Omental fat pad (tissue), 4 donors: ENCODE measurements around the gene TECTB. TPM values are rescaled to one million over a fixed set of nuclear protein-coding genes. Genes with fewer than 3 reads are reported as not detected.

Source experiments
- ATAC-seq: fragments of 150-250 bp; one replicate; pipeline ENCODE4 v1.9.1; 2016; ENCODE audit warnings: mild to moderate bottlenecking, moderate library complexity; ENCODE audit not compliant: low FRiP score
- DNase-seq: peaks from one replicate; pipeline ENCODE4 v3.0.0-alpha.2; 2019; ENCODE audit warnings: low spot score
- total RNA-seq, 4 donors: library from RNA; depleted of rRNA; stranded (reverse); fragments of >200 nt; gene quantifications; one replicate each; pipeline ENCODE4 v1.1.0, GENCODE V29; 2016
- TF ChIP-seq, protein P1 (sequence below), 3 donors: fragments of 450-650 bp; IDR thresholded peaks; one replicate each; pipeline ENCODE4 v1.5.1; 2016 to 2017; ENCODE audit warnings: antibody characterized with exemption in 3 of 3, mild to moderate bottlenecking in 3 of 3, moderate library complexity in 2 of 3

The TECTB gene
- total RNA-seq, 4 donors from 2014 or later: not detected

GRCh38 chr10:112295853-112296830 lies 12.9 kb downstream of the TECTB start:
- TF ChIP-seq, protein P1, sequence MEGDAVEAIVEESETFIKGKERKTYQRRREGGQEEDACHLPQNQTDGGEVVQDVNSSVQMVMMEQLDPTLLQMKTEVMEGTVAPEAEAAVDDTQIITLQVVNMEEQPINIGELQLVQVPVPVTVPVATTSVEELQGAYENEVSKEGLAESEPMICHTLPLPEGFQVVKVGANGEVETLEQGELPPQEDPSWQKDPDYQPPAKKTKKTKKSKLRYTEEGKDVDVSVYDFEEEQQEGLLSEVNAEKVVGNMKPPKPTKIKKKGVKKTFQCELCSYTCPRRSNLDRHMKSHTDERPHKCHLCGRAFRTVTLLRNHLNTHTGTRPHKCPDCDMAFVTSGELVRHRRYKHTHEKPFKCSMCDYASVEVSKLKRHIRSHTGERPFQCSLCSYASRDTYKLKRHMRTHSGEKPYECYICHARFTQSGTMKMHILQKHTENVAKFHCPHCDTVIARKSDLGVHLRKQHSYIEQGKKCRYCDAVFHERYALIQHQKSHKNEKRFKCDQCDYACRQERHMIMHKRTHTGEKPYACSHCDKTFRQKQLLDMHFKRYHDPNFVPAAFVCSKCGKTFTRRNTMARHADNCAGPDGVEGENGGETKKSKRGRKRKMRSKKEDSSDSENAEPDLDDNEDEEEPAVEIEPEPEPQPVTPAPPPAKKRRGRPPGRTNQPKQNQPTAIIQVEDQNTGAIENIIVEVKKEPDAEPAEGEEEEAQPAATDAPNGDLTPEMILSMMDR (IDR thresholded peaks at IDR 0.05): no peak
- ATAC-seq: peak; percentile 32
- DNase-seq: no peak

DNA sequence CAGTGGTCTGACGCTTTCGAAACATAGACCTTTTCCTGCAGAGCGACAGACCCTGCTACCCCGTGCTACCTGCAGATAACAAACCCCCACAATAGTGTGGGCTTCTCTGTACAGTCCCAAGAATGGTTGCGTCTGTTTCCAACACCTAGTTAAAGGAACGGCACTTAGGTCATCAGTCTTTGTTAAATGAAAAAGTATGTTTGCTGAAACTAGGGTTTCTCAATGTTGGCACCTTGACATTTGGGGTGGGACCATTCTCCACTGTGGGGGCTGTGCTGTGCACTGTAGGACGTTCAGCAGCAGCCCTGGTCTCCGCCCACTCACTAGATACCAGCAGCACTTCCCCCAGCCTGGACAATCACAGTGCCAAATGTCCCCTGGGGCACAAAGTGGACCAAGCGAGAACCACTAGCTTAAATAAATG lies 13.7 kb downstream of the TECTB start:
- no peak for ATAC-seq
- TF ChIP-seq, protein P1 (IDR thresholded peaks at IDR 0.05): no peak
- no peak for DNase-seq

GRCh38 chr10:112298581-112298980 lies 15.4 kb downstream of the TECTB start:
- TF ChIP-seq, protein P1 (IDR thresholded peaks at IDR 0.05): no peak
- no peak for DNase-seq
- no peak for ATAC-seq

DNA sequence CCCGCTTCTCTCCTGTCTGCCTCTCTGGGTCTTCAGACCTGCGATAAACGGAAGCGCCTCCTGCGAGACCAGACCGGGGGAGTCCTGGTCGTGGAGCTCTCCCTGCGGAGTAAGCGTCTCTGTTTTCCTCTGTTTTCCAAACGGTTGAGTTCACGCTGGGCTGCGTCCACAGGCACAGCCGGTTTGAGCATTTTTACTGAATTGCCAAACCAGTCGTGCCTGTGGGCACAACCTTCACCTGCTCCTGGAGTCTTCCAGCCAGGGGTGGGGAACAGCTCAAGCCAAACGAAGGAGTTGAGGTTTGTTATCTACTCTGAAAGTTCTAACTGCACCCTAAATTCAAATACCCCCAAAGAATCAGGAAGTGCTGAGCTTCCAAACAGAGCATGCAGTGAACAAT lies 16.3 kb downstream of the TECTB start:
- no peak for ATAC-seq
- TF ChIP-seq, protein P1 (IDR thresholded peaks at IDR 0.05): no peak
- no peak for DNase-seq

- TF ChIP-seq, protein P1 (IDR thresholded peaks at IDR 0.05): no peak
- no peak for ATAC-seq
- DNase-seq: no peak
Measured at GRCh38 chr10:112302335-112302734, 19.1 kb downstream of the TECTB start.

DNA sequence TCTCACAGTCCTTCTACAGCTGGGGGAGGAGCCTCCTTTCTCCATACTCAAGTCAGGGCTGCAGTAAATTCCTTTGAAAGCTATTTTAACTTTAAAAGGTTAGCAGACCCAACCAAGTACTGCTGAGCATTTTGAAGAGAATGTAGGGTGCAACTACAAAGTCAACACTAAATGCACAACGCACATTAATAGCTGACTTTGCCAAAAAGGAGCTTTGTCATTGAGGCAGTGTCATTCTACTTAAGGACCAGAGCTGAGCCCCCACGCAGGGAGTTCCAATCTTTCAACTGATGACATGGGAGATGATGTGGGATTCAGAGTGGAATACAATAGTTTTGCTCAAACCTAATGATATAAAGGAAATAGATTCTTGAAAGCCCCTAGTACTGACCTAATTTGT lies 20.3 kb downstream of the TECTB start:
- TF ChIP-seq, protein P1 (IDR thresholded peaks at IDR 0.05): no peak
- ATAC-seq (no peak), DNase-seq (no peak)
